ENCODE results near the gene MYNN.

Gene MYNN

DNA sequence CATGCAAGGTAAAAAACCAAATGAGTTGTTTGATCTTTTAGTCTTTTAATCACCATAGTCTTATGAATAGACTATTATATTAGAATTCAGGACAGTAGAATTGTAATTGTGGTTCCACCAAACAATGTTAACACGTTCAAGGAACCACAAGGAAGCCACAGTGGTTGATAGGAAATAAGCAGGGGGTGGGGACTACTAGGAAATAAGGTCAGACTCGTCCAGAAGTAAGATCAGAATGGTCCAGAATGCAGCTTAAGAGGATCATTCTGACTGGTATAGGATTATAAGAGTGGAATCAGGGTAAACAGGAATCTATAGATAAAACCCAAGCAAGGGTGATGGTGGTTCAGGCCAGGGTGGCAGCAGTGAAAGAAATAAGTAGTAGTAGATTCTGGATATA is 7.5 kb downstream of the MYNN start:
- DNase-seq, result no peak

DNA sequence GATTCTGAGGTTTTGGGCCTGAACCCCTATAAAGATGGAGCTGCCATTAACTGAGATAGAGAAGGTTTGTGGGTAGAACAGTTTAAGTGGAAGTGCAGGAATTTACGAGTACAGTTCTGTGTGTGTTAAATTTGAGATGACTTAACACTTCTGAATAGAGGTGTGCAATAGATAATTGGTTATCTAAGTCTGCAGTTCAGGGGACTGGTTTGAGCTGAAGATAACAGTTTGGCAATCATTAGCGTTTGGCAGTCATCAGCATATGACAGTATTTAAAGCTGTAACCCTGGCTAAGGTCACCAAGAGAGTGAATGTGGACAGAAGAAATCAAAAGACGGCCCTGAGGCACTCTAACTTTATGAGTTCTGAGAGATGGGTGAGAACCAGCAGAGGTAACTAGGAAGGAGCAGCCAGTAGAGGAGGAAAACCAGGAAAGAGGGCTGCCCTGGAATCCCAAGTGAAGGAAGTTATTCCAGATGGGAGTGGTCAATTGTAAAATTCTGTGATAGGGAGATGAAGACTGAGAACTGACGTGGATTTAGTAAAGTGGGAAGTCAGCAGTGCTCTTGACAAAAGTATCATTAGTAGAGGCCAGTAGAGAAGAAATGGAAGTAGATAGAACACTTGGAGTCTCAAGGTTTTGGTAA is 8.1 kb downstream of the MYNN start:
- no peak for DNase-seq

DNA sequence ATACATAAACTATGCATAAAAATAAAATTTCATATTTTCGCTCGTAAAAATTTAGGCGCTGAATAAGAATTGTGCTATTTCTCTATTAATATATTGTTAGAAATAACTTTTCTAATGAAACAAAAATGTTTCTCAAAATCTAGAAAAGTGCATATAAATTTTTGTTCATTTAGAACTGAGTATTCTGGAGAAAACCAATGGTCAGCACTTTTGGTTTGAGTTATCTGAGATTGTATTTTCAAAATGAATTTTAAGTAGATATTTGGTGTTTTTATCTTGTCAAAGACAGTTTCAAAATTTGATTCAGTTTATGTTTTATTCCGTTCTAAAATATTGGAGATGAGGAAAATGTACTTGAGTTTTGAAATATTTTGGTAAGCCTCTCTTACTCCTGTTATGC is 13.9 kb downstream of the MYNN start:
- no peak for DNase-seq

GRCh38 chr3:169787791-169788190 is 14.6 kb downstream of the MYNN start:
- no peak for DNase-seq

DNA sequence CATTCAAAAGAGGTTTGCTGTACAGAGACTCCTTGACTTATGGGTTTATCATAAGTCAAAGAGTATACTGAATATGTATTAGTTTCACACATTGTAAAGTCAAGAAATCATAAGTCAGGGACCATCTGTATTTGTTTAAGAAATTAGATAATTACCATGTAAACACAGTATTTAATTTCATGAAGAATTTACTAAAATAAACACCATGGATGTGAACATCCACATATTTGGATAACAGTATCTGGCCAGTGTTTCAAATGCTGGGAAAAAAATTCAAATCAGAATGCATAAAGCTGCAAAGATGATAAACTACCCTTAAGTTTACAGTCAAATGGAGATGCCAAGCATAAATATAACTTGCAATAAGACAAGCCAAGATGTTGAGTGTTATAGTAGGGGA is 17.0 kb downstream of the MYNN start:
- no peak for DNase-seq

DNA sequence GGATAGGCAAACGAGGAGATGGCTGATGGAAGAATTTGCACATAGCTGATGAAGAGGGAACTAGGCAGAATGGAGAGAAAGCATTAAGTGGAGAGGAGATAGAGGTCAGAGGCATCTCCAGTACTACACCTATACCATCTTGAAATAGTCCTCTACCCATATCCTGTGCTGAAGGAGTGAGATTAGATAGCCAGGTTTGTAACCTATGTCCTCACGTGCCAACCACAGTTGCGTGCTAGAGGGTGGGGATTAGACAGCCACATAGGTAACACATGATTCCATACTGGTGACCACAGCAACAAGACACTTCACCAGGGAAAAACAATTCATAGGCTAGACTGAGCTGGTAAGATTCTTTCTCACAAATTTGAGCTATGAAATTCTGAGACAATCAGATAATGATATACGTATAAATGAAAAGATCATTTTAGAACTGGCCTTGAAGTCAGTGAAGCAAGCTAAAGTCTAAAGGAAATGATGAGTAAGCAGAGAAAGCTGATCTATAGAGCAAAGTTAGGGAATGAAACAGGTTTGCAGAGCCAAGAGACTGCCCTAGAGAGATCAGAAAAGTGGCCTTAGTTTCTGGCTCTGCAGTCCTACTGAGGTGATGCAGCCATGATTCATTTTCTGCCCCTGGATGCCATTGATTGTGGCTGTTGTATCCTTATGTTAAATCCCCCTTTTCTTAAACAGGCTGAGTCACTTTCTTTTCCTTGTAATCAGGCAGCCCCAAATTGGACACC is 17.7 kb downstream of the MYNN start:
- no peak for DNase-seq

- no peak for DNase-seq
Measured at GRCh38 chr3:169792359-169792758, 19.2 kb downstream of the MYNN start.

GRCh38 chr3:169804681-169805080 is 31.5 kb downstream of the MYNN start:
- DNase-seq, result no peak

GRCh38 chr3:169809230-169809795 is 36.1 kb downstream of the MYNN start:
- no peak for DNase-seq

GRCh38 chr3:169811631-169812331 is 38.6 kb downstream of the MYNN start:
- DNase-seq, result peak in 1 of 2 donors; percentile 9

GRCh38 chr3:169812332-169813235 is 39.4 kb downstream of the MYNN start, which contains the start of the genes LRRC34 and LRRIQ4:
Gene LRRC34, minus strand, starts transcription at chr3:169812904. Its CDS starts 356 bp downstream, at chr3:169812548.
Gene LRRIQ4, plus strand, starts transcription at chr3:169812870. Its CDS starts 9,052 bp downstream, at chr3:169821922.
- peak; percentile 68 to 70 for DNase-seq

DNA sequence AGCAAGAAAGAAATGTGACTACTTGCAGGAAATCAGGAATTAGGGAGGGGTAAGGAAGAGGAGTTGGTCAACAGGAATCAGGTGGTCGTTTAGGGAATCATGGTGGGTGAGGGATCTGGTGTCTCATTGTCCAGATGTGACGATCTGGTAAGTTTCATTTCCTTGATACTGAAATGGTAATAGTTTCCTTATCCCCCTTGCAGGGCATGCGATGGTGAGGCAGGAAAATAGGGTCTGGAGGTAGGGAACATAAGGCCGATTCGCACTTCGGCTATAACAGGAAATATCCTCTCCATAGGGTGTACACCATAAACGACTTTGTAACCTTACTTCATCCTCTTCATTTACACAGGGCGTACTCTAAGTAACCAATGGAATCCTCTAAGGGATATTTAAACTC is 40.1 kb downstream of the MYNN start:
- no peak for DNase-seq

DNA sequence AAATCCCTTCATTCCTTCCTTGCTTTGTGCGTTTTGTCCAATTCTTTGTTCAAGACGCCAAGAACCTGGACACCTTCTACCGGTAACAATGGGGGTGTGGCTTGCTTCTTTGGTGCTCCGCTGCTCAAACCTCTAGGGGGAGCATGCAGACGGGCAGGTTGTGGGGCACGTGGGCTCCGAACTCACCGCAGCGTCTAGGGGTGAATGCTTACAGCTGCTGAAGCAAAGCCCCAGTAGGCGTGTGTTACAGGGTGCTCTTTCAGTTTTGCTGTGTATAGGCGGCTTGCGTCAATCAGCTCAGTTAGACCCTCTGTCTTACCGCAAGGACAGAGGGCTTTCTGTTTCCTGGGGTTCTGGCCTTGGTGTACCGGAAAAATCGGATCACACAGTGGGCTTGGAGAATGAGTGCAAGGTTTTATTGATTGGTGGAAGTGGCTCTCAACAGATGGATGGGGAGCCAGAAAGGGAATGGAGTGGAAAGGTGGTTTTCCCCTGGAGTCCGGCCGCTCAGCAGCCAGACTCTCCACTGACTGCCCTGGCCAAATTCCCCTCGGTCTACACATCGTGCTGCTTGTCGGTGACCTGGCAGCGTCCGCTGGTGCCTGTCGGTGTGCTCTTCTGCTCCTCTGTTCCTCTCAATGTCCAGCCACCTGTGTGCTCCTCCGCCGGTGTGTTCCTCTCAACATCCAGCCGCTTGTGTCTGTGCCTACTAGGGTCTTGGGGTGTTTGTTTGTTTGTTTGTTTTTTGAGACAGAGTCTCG is 40.7 kb downstream of the MYNN start:
- peak; percentile 80 to 86 for DNase-seq

DNA sequence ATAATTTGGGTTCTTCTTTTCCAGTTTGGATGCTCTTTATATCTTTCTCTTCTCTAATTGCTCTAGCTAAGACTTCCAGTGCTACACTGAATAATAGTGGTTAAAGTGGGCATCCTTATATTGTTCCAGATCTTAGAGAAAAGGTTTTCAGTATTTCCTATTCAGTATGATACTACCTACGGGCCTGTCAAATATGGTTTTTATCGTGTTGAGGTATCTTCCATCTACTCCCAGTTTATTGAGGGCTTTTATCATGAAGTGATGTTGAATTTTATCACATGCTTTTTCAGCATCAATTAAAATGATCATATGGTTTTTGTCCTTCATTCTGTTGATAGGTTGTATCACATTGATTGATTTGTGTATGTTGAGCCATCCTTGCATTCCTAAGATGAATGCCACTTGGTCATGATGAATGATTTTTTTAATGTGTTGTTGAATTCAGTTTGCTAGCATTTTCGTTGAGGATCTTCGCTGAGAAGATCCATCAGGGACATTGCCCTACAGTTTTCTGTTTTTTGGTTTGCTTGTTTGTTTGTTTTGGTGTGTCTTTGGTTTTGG is 42.5 kb downstream of the MYNN start:
- DNase-seq, result no peak

DNA sequence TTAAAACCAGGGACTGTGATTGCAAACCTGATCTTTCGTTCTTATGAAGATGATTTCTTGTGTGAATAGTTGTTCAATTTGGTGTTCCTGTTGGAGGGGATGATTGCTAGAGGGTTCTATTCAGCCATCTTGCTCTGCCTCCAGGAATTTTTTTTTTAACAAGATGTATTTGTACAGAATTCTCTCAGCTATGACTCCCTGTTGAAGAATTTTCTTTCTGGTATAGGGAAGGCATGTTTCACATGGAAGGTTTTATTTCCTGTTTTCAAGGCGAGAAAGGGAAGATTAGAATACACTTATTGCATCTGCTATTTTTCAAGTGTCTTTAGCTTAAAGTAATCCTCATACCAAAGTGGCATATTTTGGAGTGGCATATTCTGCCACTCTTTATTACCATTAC is 45.1 kb downstream of the MYNN start:
- no peak for DNase-seq

DNA sequence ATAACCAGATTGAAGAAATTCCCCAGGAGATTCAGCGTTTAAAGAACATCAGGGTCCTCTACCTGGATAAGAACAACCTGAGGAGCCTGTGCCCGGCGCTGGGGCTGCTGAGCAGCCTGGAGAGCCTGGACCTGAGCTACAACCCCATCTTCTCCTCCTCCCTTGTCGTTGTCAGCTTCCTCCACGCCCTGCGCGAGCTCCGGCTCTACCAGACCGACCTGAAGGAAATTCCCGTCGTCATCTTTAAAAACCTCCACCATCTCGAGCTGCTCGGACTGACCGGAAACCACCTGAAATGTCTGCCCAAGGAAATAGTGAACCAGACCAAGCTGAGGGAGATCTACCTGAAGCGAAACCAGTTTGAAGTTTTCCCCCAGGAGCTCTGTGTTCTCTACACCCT is 48.9 kb downstream of the MYNN start:
- DNase-seq, result no peak

DNA sequence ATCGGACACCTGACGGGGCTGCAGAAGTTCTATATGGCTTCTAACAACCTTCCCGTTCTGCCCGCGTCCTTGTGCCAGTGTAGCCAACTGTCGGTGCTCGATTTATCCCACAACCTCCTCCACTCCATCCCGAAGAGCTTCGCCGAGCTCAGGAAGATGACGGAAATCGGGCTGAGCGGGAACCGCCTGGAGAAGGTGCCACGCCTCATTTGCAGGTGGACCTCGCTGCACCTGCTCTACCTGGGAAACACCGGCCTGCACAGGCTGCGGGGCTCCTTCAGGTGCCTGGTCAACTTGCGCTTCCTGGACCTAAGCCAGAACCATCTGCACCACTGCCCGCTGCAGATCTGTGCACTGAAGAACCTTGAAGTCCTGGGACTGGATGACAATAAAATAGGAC is 49.3 kb downstream of the MYNN start:
- DNase-seq, result no peak

- no peak for DNase-seq
Measured at GRCh38 chr3:169822983-169823382, 49.8 kb downstream of the MYNN start.

DNA sequence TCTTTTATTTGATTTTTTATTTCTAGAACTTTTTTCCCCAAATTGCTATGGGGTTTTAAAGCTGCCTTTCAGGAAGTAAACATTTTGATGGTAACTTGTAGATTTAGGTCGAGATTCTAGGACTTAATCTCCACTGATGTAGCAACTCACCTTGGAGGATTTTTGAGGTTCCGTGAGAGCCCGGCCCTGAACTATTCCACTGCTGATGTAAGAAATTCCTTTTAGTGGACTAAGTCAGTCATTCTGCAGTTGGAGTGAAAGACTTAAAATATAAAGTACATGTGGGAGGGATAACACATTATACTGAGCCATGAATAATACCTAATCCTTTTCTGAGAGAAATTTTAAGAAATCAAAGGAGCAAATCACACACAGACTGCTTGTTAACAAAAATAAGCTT is 52.1 kb downstream of the MYNN start:
- DNase-seq, result no peak

DNA sequence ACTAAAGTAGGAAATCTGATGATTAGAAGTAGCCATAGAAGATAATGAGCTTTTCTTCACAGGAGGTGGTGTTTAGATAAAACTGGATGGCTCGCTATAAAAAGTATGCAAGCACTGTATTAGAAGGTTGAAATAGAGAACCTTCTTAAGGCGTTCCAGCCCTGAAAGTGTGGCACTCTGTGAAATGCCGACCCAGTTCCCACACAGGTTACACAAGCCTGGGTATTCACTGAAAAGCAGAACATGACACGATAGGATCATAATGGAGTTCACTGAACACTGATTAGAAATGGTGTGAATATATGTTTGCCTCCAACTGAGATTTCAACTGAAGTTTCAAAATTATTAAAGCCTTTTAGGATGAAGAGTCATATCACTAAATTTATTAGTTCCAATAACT is 54.5 kb downstream of the MYNN start:
- no peak for DNase-seq

- DNase-seq, result no peak
Measured at GRCh38 chr3:169835533-169835932, 62.3 kb downstream of the MYNN start.
